ENCODE results near the gene JUN. TPM values are rescaled to one million over a fixed set of nuclear protein-coding genes. Genes with fewer than 3 reads are reported as not detected.

Gene JUN
- total and polyA plus RNA-seq, 2 of the 4 experiments (the other 2 are of a cell fraction), result 46.6 to 89.1 TPM

DNA sequence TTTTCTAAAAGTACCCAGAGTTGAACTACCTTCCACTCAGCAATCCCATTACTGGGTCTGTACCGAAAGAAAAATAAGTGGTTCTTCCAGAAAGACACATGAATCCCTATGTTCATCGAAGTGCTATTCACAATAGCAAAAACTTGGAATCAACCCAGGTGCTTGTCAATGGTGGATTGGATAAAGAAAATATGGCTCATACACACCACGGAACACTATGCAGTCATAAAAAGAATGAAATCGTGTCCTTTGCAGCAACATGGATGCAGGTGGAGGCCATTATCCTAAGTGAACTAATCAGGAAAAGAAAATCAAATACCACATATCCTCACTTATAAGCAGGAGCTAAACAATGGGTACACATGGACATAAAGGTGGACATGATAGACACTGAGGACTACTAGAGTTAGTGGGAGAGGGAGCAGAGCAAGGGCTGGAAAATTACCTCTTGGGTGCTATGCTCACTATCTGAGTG is 32.9 kb upstream of the JUN start:
- Histone ChIP-seq H3K36me3 (ENCODE audit: control insufficient read depth, insufficient read depth, low read length) (no peaks in the 10 kb centered on the region), H2BK15ac (ENCODE audit: low read depth, low read length) (peak overlapping the region; percentile 92), H3K18ac (ENCODE audit: low read depth, low read length) (peak overlapping the region; percentile 91), H4K5ac (ENCODE audit: low read depth, low read length) (peak overlapping the region; percentile 96), H3K23ac (ENCODE audit: low read depth, low read length) (peak overlapping the region; percentile 94), H2BK20ac (ENCODE audit: low read depth, low read length) (peak overlapping the region; percentile 92), H3K27ac (ENCODE audit: insufficient read depth, low read length) (peak overlapping the region; percentile 97), H3K4ac (ENCODE audit: low read depth, low read length) (peak overlapping the region; percentile 98), H3K9ac (ENCODE audit: low read depth, low read length) (peak overlapping the region; percentile 95), H3K56ac (ENCODE audit: extremely low read depth, insufficient read depth, low read length) (peak overlapping the region; percentile 97), H4K8ac (ENCODE audit: low read depth in 2 of 2, low read length in 2 of 2) (peak overlapping the region; percentile 96 to 99), H3K79me1 (ENCODE audit: low read depth in 1 of 2, low read length in 2 of 2) (peaks cover 0 to 8% of the 10 kb centered on the region in 2 experiments; a peak in 2 of 4 replicates), H2AK5ac (ENCODE audit: low read depth, low read length) (peak overlapping the region; percentile 91), H3K14ac (replicated peaks; ENCODE audit: low read depth, low read length) (peak overlapping the region; percentile 95), H2BK5ac (ENCODE audit: low read depth, low read length, poor library complexity, severe bottlenecking) (peak overlapping the region; percentile 90), H4K20me1 (ENCODE audit: insufficient read depth, low read length) (no peaks in the 10 kb centered on the region), H3K9me3 (ENCODE audit: control insufficient read depth, insufficient read depth, low read length) (no peaks in the 10 kb centered on the region), H2BK120ac (ENCODE audit: low read depth, low read length) (peak overlapping the region; percentile 98), H3K4me1 (ENCODE audit: control insufficient read depth, insufficient read depth, low read length) (peaks cover 16% of the 10 kb centered on the region), H2AK9ac (replicated peaks; ENCODE audit: low read depth, low read length, poor library complexity) (peak overlapping the region; percentile 95), H3K27me3 (ENCODE audit: control insufficient read depth, insufficient read depth, low read length) (no peaks in the 10 kb centered on the region), H2AFZ (replicated peaks; ENCODE audit: low read length, poor library complexity) (peak overlapping the region; percentile 91), H4K91ac (ENCODE audit: insufficient read depth, low read depth, low read length) (peak overlapping the region; percentile 100), H3K4me2 (ENCODE audit: low read depth, low read length) (peak overlapping the region; percentile 91), H3K4me3 (ENCODE audit: insufficient read depth, low read depth, low read length) (peak overlapping the region; percentile 42; the same call in 1 of the 2 replicates), H3K9me1 (ENCODE audit: insufficient read depth, low read length) (peaks cover 7% of the 10 kb centered on the region)
- no TSS peak for BruUV-seq (replicated peaks)
- intact Hi-C loops (cut with micrococcal nuclease) (loop anchor here (2.0 kb wide), 1 partner anchor 86 kb away; no protein-coding TSS in a partner anchor), dilution Hi-C loops (cut with HindIII; ENCODE audit: low sequenced_read_pairs, unreplicated experiment) (no loop called here), in situ Hi-C loops (cut with MboI; ENCODE audit: low sequenced_read_pairs) (loop anchor here (10.0 kb wide), 1 partner anchor 328 kb away; no protein-coding TSS in a partner anchor)
- no peak for TF ChIP-seq SMC3 (IDR thresholded peaks at IDR 0.05; ENCODE audit: low read depth, low read length)
- TF ChIP-seq RCOR1 (IDR thresholded peaks at IDR 0.05; ENCODE audit: insufficient replicate concordance, low read length), result no peak
- TF ChIP-seq, protein P1, sequence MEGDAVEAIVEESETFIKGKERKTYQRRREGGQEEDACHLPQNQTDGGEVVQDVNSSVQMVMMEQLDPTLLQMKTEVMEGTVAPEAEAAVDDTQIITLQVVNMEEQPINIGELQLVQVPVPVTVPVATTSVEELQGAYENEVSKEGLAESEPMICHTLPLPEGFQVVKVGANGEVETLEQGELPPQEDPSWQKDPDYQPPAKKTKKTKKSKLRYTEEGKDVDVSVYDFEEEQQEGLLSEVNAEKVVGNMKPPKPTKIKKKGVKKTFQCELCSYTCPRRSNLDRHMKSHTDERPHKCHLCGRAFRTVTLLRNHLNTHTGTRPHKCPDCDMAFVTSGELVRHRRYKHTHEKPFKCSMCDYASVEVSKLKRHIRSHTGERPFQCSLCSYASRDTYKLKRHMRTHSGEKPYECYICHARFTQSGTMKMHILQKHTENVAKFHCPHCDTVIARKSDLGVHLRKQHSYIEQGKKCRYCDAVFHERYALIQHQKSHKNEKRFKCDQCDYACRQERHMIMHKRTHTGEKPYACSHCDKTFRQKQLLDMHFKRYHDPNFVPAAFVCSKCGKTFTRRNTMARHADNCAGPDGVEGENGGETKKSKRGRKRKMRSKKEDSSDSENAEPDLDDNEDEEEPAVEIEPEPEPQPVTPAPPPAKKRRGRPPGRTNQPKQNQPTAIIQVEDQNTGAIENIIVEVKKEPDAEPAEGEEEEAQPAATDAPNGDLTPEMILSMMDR (conservative IDR thresholded peaks at IDR 0.05; ENCODE audit: low read depth, low read length), result no peak
- TF ChIP-seq, protein P2, sequence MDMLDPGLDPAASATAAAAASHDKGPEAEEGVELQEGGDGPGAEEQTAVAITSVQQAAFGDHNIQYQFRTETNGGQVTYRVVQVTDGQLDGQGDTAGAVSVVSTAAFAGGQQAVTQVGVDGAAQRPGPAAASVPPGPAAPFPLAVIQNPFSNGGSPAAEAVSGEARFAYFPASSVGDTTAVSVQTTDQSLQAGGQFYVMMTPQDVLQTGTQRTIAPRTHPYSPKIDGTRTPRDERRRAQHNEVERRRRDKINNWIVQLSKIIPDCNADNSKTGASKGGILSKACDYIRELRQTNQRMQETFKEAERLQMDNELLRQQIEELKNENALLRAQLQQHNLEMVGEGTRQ (IDR thresholded peaks at IDR 0.05; ENCODE audit: low read depth, low read length), result no peak
- TF ChIP-seq CHD1 (IDR thresholded peaks at IDR 0.05; ENCODE audit: low read depth, low read length), result no peak
- TF ChIP-seq FOS (IDR thresholded peaks at IDR 0.05; ENCODE audit: low read depth, low read length), result no peak
- no peak for TF ChIP-seq RFX5 (IDR thresholded peaks at IDR 0.05; ENCODE audit: low read depth, low read length)
- TF ChIP-seq RAD21 (IDR thresholded peaks at IDR 0.05; ENCODE audit: low read length), result no peak
- TF ChIP-seq NFE2L2 (IDR thresholded peaks at IDR 0.05; ENCODE audit: low read depth, low read length), result no peak
- TF ChIP-seq MXI1 (IDR thresholded peaks at IDR 0.05; ENCODE audit: borderline replicate concordance, low read depth, low read length), result no peak
- ChIA-PET CTCF (no interaction called here), POLR2A (ENCODE audit: unreplicated experiment) (interaction anchor here (0.6 kb wide), 1 partner anchor 80 kb away, joined by 3 read pairs; no protein-coding TSS in a partner anchor)
- no CpG with 5 or more reads among the region's 4 CpGs for WGBS, 2 experiments (ENCODE audit: extremely low coverage in 2 of 2, insufficient read length in 1 of 2)
- peak; percentile 8 for DNase-seq
- ATAC-seq (ENCODE audit: low read depth), result no peak

Data from IMR-90 (cell line).